Calu3 (cell line): Measurements from ENCODE around the gene ALDH1L2. TPM values are rescaled to one million over a fixed set of nuclear protein-coding genes. Genes with fewer than 3 reads are reported as not detected.

Experiments used
- BruUV-seq: library from RNA; stranded (reverse); fragments of 400-500 nt; replicated peaks from 2 replicates; lab custom pipeline; 2021; lab: Mats Ljungman, UMichigan
- CTCF ChIA-PET: fragments of 300-600 bp; sonication (Branson Sonifier 250); formaldehyde crosslinking; loops from one replicate; lab custom pipeline; 2022; ENCODE audit warnings: antibody characterized with exemption; lab: Charles Lee
- DNase-seq: peaks from one replicate; pipeline ENCODE4 v3.0.0; 2022
- H3K27ac Mint-ChIP-seq: one replicate; pipeline ENCODE4 v1.8.0; 2022; ENCODE audit warnings: mixed read lengths; ENCODE audit not compliant: unreplicated experiment
- H3K27me3 Mint-ChIP-seq: one replicate; pipeline ENCODE4 v1.8.0; 2022; ENCODE audit warnings: mixed read lengths; ENCODE audit not compliant: unreplicated experiment
- H3K36me3 Mint-ChIP-seq: one replicate; pipeline ENCODE4 v1.8.0; 2022; ENCODE audit warnings: mild to moderate bottlenecking, moderate library complexity, mixed read lengths; ENCODE audit not compliant: insufficient read depth, unreplicated experiment
- H3K4me1 Mint-ChIP-seq: one replicate; pipeline ENCODE4 v1.8.0; 2022; ENCODE audit warnings: mild to moderate bottlenecking, low read depth, mixed read lengths; ENCODE audit not compliant: unreplicated experiment
- H3K4me3 Mint-ChIP-seq: one replicate; pipeline ENCODE4 v1.8.0; 2022; ENCODE audit warnings: mild to moderate bottlenecking, low read depth, moderate library complexity, mixed read lengths; ENCODE audit not compliant: unreplicated experiment
- H3K9me3 Mint-ChIP-seq: one replicate; pipeline ENCODE4 v1.8.0; 2022; ENCODE audit warnings: low read depth, mixed read lengths; ENCODE audit not compliant: unreplicated experiment
- CTCF ChIP-seq: fragments of 200-600 bp; IDR thresholded peaks from one replicate; pipeline ENCODE4 v1.8.0; 2022; ENCODE audit warnings: antibody characterized with exemption; ENCODE audit not compliant: unreplicated experiment
- intact Hi-C: fragments of 100-400 bp; cut with micrococcal nuclease; formaldehyde crosslinking; loops from one replicate; pipeline ENCODE4 v1.10.0; 2022; ENCODE audit not compliant: unreplicated experiment
- total RNA-seq: library from RNA; stranded (reverse); gene quantifications from 2 replicates; pipeline ENCODE4 v1.2.3, GENCODE V29; 2022

Gene ALDH1L2
- total RNA-seq, 1 experiment from 2014 or later: 19.3 TPM

DNA sequence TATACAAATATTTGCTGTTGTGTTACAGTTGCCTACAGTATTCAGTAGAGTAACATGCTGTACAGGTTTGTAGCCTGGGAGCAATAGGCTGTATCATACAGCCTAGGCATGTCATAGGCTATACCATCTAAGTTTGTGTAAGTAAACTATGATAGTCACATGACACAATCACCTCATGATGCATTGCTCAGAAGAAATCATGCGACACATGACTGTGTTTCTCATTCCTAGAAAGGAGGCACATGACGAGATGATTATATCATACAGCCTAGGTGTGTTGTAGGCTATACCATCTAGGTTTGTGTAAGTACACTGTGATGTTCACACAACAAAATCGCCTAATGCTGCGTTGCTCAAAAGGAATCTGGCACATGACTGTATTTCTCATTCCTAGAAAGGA is 66.2 kb downstream of the ALDH1L2 start:
- TF ChIP-seq CTCF: no peak
- Mint-ChIP-seq H3K27me3 (no peaks in the 10 kb centered on the region), H3K27ac (no peak overlapping the region), H3K4me1 (peaks cover 16% of the 10 kb centered on the region), H3K36me3 (peaks cover 18% of the 10 kb centered on the region), H3K9me3 (no peaks in the 10 kb centered on the region), H3K4me3 (no peak overlapping the region)
- no peak for DNase-seq
- intact Hi-C loops: no loop called here
- CTCF ChIA-PET: no interaction called here
- BruUV-seq: no TSS peak

DNA sequence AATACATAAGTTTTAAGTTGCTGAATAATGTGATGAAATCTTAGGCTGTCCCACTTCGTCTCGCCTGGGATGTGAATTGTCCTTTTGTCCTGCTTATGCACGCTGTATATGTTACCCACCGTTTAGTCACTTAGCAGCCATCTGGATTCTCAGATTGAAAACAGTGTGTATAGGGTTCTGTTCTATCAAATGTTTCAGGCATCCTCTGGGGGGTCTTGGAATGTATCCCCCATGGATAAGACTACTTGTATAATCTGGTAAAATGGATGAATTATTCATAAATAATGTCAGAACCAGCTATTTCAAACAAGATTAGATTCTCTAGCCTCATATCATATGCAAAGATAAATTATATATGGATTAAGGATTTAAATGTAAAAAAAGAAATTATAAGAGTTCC is 68.7 kb downstream of the ALDH1L2 start:
- CTCF ChIA-PET: no interaction called here
- no peak for DNase-seq
- Mint-ChIP-seq H3K4me1 (peaks cover 8% of the 10 kb centered on the region), H3K9me3 (peaks cover 13% of the 10 kb centered on the region), H3K27me3 (no peaks in the 10 kb centered on the region), H3K36me3 (peaks cover 15% of the 10 kb centered on the region), H3K27ac (no peak overlapping the region), H3K4me3 (no peak overlapping the region)
- intact Hi-C loops: no loop called here
- TF ChIP-seq CTCF: no peak
- BruUV-seq: no TSS peak

GRCh38 chr12:105014603-105015002 is 69.7 kb downstream of the ALDH1L2 start:
- no peak overlapping the region for H3K4me3 Mint-ChIP-seq
- H3K27me3 Mint-ChIP-seq: no peaks in the 10 kb centered on the region
- H3K27ac Mint-ChIP-seq: no peak overlapping the region
- peaks cover 13% of the 10 kb centered on the region for H3K36me3 Mint-ChIP-seq
- no peaks in the 10 kb centered on the region for H3K4me1 Mint-ChIP-seq
- CTCF ChIA-PET: no interaction called here
- no peak for TF ChIP-seq CTCF
- H3K9me3 Mint-ChIP-seq: peaks cover 17% of the 10 kb centered on the region
- intact Hi-C loops: no loop called here
- no TSS peak for BruUV-seq
- no peak for DNase-seq

DNA sequence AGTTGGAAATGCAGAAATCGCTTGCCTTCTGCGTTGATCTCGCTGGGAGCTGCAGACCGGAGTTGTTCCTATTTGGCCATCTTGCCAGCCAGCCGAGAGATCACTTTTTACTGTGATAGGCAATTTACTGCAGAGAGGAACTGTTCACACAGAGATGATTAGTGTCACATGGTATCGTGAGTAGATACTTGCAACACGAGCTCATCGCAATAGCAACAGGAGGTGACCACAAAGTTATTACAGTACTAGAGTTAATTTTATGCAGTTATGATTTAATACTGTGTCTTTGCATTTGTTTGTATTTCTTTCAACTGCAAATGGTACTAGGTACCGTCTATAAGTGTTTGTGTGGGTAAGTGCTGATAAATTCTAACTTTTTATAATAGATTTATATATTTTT is 70.4 kb downstream of the ALDH1L2 start:
- no peaks in the 10 kb centered on the region for H3K4me1 Mint-ChIP-seq
- no peaks in the 10 kb centered on the region for H3K27me3 Mint-ChIP-seq
- H3K9me3 Mint-ChIP-seq: peaks cover 20% of the 10 kb centered on the region
- no peak overlapping the region for H3K27ac Mint-ChIP-seq
- CTCF ChIA-PET: interaction anchor here (0.6 kb wide), 1 partner anchor 557 kb away, joined by 3 read pairs; no protein-coding TSS in a partner anchor
- peaks cover 10% of the 10 kb centered on the region for H3K36me3 Mint-ChIP-seq
- no peak for DNase-seq
- BruUV-seq: no TSS peak
- no peak overlapping the region for H3K4me3 Mint-ChIP-seq
- TF ChIP-seq CTCF: no peak
- intact Hi-C loops: no loop called here
